Right forelimb (tissue), 1 donor: Measurements from ENCODE around the gene IGF2BP3.
"Not testable (repeated sequence)": the region's sequence is repeated elsewhere in the genome, so short reads cannot be mapped to it uniquely, and the experiment has no call there.

Experiments
- DNase-seq: peaks from one replicate; pipeline ENCODE4 v3.0.0-alpha.2; 2018

IGF2BP3 gene

DNA sequence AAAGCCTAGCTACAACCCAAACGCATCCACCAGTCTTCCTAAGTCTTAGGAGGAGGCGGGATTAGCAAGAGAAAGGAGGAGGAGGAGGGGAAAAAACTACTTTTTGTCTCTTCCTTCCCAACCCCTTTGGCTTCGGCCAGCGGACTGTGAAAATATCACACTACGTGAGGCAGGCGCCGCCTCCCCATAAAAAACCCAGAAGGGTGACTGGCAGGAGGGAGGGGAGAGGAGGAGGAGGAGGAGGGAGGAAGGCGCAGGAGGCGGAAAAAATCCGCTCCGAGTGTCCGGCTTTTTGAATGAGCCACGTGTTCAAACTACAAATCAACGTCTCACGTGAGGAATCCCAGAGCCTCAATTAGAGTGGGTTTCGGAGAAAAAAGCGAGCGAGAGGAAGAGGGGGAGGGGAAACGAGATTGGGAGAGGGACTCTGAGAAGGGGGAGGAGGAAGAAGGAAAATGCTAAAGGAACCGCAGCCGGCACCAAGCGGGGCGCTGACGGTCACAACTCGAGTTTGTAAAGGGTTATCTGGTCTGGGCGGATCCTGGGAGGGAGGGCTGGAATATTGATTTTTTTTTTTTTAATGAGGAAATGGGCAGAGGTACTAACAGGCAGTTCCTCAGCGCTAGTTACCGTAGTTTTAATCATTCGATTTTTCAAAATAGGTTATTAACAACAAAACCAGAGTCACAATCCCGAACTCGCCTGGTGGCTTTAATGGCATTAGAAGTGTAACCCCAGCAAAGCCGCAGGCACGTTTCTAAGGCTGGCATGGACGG, at the start of gene IGF2BP3:
IGF2BP3 (minus strand) TSS at position 162 of the 776 bp plus-strand sequence. CDS start 381 bp downstream, outside the sequence.
- DNase-seq: peak; percentile 92

- DNase-seq: no peak
Observed at GRCh38 chr7:23514755-23515154, 44.5 kb upstream of the IGF2BP3 start.

- DNase-seq: not testable (repeated sequence)
Observed at GRCh38 chr7:23513746-23514145, 43.5 kb upstream of the IGF2BP3 start.

DNA sequence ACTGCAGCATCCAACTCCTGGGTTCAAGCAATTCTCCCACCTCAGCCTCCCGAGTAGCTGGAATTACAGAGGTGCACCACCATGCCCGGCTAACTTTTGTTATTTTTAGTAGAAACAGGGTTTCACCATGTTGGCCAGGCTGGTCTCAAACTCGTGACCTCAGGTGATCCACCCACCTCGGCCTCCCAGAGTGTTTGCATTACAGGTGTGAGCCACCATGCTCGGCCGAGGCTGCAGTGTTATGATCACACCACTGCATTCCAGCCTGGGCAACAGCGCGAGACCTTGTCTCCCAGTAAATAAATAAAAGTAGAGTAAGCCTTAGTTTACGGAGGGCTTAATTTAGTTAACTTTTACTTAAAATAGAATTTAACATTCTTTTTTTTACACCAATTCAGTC, 23.7 kb upstream of the IGF2BP3 start:
- DNase-seq: no peak

- DNase-seq: no peak
Observed at GRCh38 chr7:23491502-23491901, 21.2 kb upstream of the IGF2BP3 start.

DNA sequence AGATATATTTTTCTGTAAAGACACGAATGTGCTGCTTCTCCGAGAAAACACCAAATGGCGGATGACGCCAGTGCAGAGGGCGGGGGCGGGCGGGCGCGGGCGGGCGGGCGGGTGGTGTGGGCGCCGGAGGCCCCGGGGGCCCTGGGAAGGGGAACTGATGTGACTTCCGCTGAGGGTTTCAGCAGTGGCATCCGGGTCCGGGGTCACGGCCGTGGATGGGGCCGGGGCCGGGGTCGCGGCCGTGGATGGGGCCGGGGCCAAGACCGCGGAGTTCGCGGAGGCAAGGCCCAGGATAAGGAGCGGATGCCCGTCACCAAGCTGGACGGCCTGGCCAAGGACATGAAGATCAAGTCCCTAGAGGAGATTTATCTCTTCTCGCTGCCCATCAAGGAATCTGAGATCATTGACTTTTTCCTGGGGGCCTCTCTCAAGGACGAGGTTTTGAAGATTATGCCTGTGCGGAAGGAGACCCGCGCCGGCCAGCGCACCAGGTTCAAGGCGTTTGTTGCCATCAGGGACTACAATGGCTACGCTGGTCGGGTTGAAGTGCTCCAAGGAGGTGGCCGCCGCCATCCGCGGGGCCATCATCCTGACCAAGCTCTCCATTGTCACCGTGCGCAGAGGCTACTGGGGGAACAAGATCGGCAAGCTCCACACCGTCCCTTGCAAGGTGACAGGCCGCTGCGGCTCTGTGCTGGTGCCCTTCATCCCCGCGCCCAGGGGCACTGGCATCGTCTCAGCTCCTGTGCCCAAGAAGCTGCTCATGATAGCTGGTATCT, 20.3 kb upstream of the IGF2BP3 start:
- peak; percentile 83 for DNase-seq

DNA sequence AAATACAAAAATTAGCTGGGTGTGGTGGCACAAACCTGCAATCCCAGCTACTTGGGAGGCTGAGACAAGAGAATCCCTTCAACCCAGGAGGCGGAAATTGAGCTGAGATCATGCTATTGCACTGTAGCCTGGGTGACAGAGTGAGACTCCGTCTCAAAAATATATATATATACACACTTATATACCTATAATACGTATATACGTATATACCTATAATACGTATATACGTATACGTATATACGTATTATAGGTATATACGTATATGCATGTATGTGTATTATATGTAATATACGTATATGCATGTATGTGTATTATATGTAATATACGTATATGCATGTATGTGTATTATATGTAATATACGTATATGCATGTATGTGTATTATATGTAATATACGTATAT, 18.4 kb upstream of the IGF2BP3 start:
- DNase-seq: not testable (repeated sequence)

GRCh38 chr7:23487670-23488069, 17.4 kb upstream of the IGF2BP3 start:
- DNase-seq: no peak

DNA sequence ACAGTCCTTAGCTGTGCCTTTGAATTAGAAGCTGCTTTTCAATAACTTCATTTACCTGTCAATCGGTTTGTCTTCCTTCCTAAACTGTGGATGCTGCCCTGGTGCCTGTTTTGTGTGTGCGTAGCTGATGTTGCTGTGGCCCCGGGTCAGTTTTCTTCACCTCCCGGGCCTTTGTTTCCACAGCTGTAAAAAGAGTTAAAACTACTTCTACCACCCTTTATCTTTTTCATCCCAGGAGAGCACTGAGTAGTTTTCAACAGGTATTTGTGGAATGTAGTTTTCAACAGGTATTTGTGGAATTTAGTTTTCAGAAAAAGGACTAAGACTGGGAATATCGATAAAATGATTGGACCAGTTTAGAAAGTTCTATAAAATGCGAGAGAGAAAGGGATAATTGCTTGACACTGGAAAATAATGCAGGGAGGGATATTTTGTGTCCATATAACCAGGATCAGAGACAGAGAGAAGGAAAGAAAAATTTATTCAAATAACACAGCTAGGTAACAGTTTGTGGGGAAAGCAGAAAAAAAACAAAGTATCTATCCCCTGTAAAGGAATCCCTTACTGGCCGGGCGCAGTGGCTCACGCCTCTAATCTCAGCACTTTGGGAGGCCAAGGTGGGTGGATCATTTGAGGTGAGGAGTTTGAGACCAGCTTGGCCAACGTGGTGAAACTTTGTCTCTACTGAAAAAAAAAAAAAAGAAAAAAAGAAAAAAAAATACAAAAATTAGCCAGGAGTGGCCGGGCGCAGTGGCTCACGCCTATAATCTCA, 15.9 kb upstream of the IGF2BP3 start:
- DNase-seq: no peak

DNA sequence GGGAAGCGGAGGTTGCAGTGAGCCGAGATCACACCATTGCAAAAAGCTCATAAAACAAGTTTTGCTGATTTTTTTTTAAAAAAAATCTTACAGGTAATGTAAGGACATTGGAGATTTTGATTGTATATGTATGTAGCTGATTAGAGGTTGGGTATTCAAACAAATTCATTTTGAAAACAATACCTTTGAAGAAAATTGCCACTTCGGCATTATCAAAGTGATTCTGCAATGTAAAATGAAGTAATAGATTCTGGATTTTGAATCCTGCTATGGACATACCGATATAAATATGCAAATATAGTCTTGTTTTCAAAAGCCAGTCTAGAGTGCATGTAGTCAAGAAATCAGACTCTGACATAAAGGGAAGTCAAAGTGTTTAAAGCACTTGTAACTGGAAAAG, 12.4 kb upstream of the IGF2BP3 start:
- no peak for DNase-seq

DNA sequence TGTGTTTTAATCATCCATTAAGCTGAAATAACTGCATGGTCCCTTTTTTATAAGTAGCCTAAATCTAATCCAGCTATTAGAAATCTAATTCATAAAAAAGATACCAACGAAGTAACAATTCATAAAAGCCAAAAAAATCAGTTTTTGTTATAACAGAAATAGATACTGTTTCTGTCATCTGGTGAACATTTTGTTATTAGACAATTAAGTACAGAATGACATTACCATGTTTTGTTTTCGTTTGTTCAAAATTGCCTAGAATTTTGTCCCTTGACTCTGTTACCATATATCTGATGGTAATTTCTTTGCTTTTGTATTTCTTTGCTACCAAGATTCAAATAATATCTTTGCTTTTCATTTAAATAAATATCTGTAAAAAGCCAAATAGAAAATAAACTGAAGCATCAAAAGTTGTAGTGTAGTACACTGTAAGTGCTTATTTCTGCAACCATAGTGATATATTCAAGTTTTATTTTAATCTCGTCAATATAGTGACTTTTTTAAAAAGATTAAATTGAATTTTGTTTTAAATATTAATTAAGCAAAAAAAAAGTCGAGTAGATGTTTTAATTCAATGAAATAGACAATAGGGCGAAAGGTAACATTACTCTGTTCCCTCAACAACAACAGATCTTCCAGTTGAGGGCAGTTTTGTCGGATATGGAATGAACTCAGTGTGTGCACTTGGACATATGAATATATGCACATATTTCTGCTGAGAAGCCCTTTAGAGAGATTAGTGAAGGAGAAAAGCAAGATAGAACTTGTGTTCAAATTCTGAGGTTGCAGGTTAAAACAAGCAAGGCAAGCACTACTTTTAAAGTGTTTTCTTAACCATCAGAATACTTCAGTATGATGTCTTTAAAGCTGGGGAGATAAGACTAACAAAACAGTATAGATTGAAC, 7.9 kb upstream of the IGF2BP3 start:
- DNase-seq: no peak

DNA sequence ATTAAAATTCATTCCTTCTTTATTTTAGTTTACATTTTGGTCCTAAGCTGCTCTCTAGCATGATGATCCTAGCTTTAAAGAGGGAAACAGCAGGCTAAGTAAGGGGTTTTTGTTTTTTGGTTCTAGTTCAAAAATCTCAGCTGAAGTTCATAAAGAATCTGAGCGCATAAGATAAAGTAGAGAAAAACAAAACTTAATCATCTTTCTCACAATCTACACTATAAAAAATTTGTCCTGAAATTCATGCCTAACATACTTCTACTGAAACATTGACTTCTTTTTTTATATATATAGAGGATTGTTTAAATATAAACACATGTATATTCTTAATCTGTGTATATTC, 6.8 kb upstream of the IGF2BP3 start:
- no peak for DNase-seq

DNA sequence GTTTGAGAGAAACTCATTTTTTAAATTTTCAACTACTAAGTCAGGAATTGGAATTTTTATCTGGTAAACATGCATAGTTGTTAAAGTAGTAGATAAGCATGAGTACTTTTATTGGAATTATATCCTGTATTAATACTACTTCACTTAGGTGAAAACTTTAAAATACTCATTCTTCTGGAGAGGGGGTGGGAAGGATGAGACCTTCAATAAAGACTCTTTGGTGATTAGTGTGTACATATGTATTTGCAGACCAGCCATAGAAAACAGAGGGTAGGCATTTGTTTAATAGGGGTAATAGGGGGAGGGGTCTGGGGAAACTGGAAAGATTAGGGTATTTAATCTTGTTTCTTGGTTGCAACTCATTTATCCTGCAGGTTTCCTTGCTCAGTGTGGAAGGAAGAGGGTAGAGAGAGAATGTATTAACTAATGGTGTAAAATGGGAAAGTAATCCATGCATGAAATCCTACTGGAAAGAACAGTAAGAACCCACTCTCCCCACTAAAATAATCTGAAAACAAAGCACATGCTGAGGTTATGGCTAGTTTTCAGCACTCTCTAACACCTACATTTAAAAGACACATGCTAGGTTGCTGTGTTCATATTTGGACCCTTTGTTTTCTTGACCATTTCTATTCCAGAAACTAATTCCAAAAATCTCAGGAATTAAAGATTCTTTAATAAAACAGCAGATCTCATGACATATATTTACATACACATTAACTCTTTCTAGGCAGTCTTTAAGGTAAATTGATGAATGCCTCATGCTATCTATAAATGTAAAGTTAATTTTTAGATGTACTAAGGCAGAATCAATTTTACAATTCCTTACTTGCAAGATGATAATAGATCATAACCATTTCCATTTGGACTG, 6.2 kb upstream of the IGF2BP3 start:
- no peak for DNase-seq

GRCh38 chr7:23475576-23475839, 5.2 kb upstream of the IGF2BP3 start:
- DNase-seq: no peak

- no peak for DNase-seq
Observed at GRCh38 chr7:23474829-23475575, 4.7 kb upstream of the IGF2BP3 start.

- peak; percentile 97 for DNase-seq
Observed at GRCh38 chr7:23474094-23474828, 4.0 kb upstream of the IGF2BP3 start.

- DNase-seq: no peak
Observed at GRCh38 chr7:23473844-23474093, 3.5 kb upstream of the IGF2BP3 start.

DNA sequence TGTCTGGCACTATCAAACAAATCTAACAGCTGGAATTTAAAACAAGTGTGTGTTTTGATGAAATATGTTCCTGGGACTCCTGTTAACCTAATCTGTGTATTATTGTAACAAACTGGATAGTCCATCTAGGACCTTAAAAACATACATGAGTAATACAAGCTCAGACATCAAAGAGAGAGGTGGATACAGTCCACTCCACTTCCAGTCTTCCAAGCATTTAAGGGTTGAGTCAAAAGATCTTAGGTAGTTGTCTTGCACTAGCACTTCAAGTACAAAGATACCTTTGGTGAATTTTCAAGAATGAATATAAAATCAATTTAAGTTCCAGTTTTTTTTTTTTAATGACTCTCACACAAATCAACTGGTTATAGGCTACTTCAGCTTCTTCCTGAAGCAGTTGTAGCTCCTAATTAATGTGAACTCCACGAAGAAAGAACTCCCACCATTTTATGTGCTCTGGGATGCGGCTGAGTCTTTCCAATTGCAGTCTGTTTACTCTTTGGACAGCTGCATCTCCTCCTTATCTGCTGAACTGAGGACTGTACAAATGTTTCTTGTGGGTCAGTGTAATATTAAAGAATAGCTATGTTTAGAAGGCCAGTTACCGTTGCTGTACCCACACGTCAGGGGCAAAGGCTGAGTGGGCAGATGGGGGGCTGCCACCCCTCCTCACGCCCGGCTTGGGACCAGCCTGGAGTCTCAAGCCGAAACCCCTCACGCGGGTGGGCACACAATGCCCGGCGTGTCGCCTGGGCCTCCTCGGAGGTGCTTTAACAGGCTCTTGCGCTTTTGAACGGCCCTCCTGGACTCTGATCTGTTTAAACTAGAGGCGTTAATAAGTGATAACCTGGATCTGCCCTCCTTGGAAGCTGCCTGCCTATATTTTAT, 2.9 kb upstream of the IGF2BP3 start:
- DNase-seq: peak; percentile 63

DNA sequence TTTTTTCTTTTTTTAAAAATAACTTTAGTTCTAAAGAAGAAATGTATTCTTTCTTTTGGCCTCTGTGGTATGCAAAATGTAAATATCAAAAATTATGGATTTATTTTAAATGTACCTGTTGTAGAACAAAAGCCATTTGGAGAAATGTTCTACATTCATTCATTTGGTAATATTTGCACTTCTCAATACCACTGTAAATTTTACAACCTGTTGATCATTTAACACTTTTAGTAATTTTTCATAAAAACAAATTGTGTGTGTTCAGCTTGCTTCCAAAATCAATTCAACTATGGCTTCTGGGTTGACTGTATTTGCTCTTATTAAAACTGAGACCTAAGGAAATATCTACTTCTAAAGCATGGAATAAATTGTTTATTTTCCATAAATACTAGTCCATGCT, 2.3 kb upstream of the IGF2BP3 start:
- no peak for DNase-seq

- DNase-seq: no peak
Observed at GRCh38 chr7:23472046-23472445, 1.8 kb upstream of the IGF2BP3 start.
